CD4-positive, alpha-beta T cell treated with Interleukin-17A for 1 hour (primary cell): ENCODE results near the gene RAB3D.
"Not testable (repeated sequence)": the region's sequence is repeated elsewhere in the genome, so short reads cannot be mapped to it uniquely, and the experiment has no call there.

Experiments used
- DNase-seq: peaks from one replicate; pipeline ENCODE4 v3.0.0-alpha.2; 2020

The RAB3D gene

GRCh38 chr19:11339254-11340098 lies at the start of gene RAB3D:
Gene RAB3D (minus strand): TSS chr19:11339657. CDS start chr19:11337399, 2,258 bp downstream.
- peak; percentile 84 for DNase-seq

- DNase-seq = peak; percentile 17
These were observed 47.9 kb upstream of the RAB3D start for GRCh38 chr19:11387162-11388034.

- DNase-seq = no peak
These were observed 45.3 kb upstream of the RAB3D start for GRCh38 chr19:11384778-11385129.

- DNase-seq = no peak
These were observed 44.2 kb upstream of the RAB3D start for GRCh38 chr19:11383706-11384048.

GRCh38 chr19:11382898-11383705 lies 43.6 kb upstream of the RAB3D start:
- DNase-seq = peak; percentile 48

GRCh38 chr19:11380653-11381537 lies 41.4 kb upstream of the RAB3D start:
- DNase-seq = peak; percentile 99

- DNase-seq = no peak
These were observed 40.4 kb upstream of the RAB3D start for GRCh38 chr19:11379857-11380350.

- not testable (repeated sequence) for DNase-seq
These were observed 39.9 kb upstream of the RAB3D start for GRCh38 chr19:11379269-11379845.

GRCh38 chr19:11378319-11379189 lies 39.1 kb upstream of the RAB3D start:
- DNase-seq = peak; percentile 21

GRCh38 chr19:11377756-11378155 lies 38.3 kb upstream of the RAB3D start:
- no peak for DNase-seq

- DNase-seq = peak; percentile 26
These were observed 37.8 kb upstream of the RAB3D start for GRCh38 chr19:11377237-11377636.

GRCh38 chr19:11375143-11375948 lies 35.9 kb upstream of the RAB3D start:
- DNase-seq = peak; percentile 82

GRCh38 chr19:11374433-11375142 lies 35.1 kb upstream of the RAB3D start, which contains the start of gene SWSAP1:
Gene SWSAP1 (plus strand): TSS chr19:11374666. CDS start chr19:11374681, 15 bp downstream.
- peak; percentile 100 for DNase-seq

- no peak for DNase-seq
These were observed 34.5 kb upstream of the RAB3D start for GRCh38 chr19:11373885-11374432.

GRCh38 chr19:11373166-11373884 lies 33.9 kb upstream of the RAB3D start:
- DNase-seq = no peak

- no peak for DNase-seq
These were observed 31.3 kb upstream of the RAB3D start for GRCh38 chr19:11370744-11371143.

- DNase-seq = no peak
These were observed 28.1 kb upstream of the RAB3D start for GRCh38 chr19:11367528-11367927.
